Lung (tissue), 12 donors: ENCODE measurements around the gene FEM1B. TPM values are rescaled to one million over a fixed set of nuclear protein-coding genes. Genes with fewer than 3 reads are reported as not detected.

Experiments
- ATAC-seq: fragments of 200-7000 bp; cut with Tn5 transposase; one replicate; pipeline ENCODE4 v1.9.1; 2020; ENCODE audit warnings: moderate number of reproducible peaks; ENCODE audit not compliant: insufficient read depth, low FRiP score
- DNase-seq, 3 donors: peaks; one replicate each; pipeline ENCODE4 v3.0.0-alpha.2; 2013 to 2017
- H3K27ac ChIP-seq, 2 donors: one replicate each; pipeline ENCODE4 v1.5.1; 2013; ENCODE audit warnings: mild to moderate bottlenecking in 2 of 2, moderate library complexity in 2 of 2, control low read depth in 1 of 2, inconsistent platforms in 1 of 2, low read depth in 1 of 2, low read length in 1 of 2
- H3K27me3 ChIP-seq, 3 donors: one replicate each; pipeline ENCODE4 v1.5.1; 2013; ENCODE audit warnings: low read length in 2 of 3; ENCODE audit not compliant: control insufficient read depth in 3 of 3, insufficient read depth in 3 of 3
- H3K36me3 ChIP-seq, 4 donors: one replicate each; pipeline ENCODE4 v1.5.1; 2013; ENCODE audit warnings: low read length in 4 of 4, mild to moderate bottlenecking in 1 of 4, moderate library complexity in 1 of 4; ENCODE audit not compliant: control insufficient read depth in 4 of 4, insufficient read depth in 4 of 4
- H3K4me1 ChIP-seq, 5 donors: one replicate each; pipeline ENCODE4 v1.5.1; 2013; ENCODE audit warnings: low read length in 5 of 5, mild to moderate bottlenecking in 2 of 5, moderate library complexity in 1 of 5; ENCODE audit not compliant: control insufficient read depth in 5 of 5, insufficient read depth in 5 of 5
- H3K4me3 ChIP-seq: one replicate; pipeline ENCODE4 v1.5.1; 2013; ENCODE audit warnings: mild to moderate bottlenecking, control low read depth, moderate library complexity
- H3K9ac ChIP-seq, 2 donors: one replicate each; pipeline ENCODE4 v1.5.1; 2013; ENCODE audit warnings: low read length in 2 of 2, control low read depth in 1 of 2; ENCODE audit not compliant: insufficient read depth in 1 of 2
- H3K9me3 ChIP-seq, 4 donors: one replicate each; pipeline ENCODE4 v1.5.1; 2013; ENCODE audit warnings: low read length in 3 of 4, mild to moderate bottlenecking in 1 of 4, moderate library complexity in 1 of 4; ENCODE audit not compliant: control insufficient read depth in 4 of 4, insufficient read depth in 3 of 4
- CTCF ChIP-seq: IDR thresholded peaks from 2 replicates; pipeline ENCODE4 v1.5.1; 2012; ENCODE audit warnings: mild to moderate bottlenecking; ENCODE audit errors: control extremely low read depth, extremely low read depth
- WGBS, 2 donors: extraction: QIAGEN DNeasy Blood & Tissue Kit; methylation state at CpG; one replicate each; pipeline ENCODE4 v1.1.7; 2013; 5-methylcytosine and 5-hydroxymethylcytosine counted together
- polyA plus RNA-seq, 2 donors: library from polyadenylated mRNA; stranded (reverse); fragments of 200-250 nt; gene quantifications; one replicate each; pipeline ENCODE4 v1.2.1, GENCODE V29; 2013
- total RNA-seq, 2 donors: library from RNA; depleted of rRNA in 1 of 2; stranded (reverse); fragments of >200 nt in 1 of 2; gene quantifications; one replicate each; pipeline ENCODE4 v1.2.1, GENCODE V29; 2014 to 2021
- donor health status: control.
- donor health status: control.
- donor health status: Bipolar disorder and iron deficiency.
- donor health status: healthy.
- donor health status: DM: yes; HTN: yes; CAD: no.

FEM1B gene
- total and polyA plus RNA-seq, 4 donors: 8.1 to 57.7 (median 30.5) TPM

- Histone ChIP-seq H3K27ac (no peak overlapping the region), H3K9me3 (no peaks in the 10 kb centered on the region), H3K9ac (no peak overlapping the region), H3K4me3 (no peak overlapping the region), H3K27me3 (no peaks in the 10 kb centered on the region), H3K4me1 (peaks cover 0 to 18% (median 4%) of the 10 kb centered on the region in 5 donors), H3K36me3 (peaks cover 0 to 15% (median 7%) of the 10 kb centered on the region in 4 donors)
- 60 to 63% methylated on average over 4 of the region's 4 CpGs for WGBS, 2 donors
- ATAC-seq: no peak
- DNase-seq: no peak
- no peak for TF ChIP-seq CTCF
Observed at GRCh38 chr15:68295014-68295805, 17.7 kb downstream of the FEM1B start.

- DNase-seq: no peak
- H3K27ac ChIP-seq: no peak overlapping the region
- 90 to 92% methylated on average over 3 of the region's 3 CpGs for WGBS, 2 donors
- peaks cover 0 to 18% (median 2%) of the 10 kb centered on the region in 5 donors for H3K4me1 ChIP-seq
- H3K9ac ChIP-seq: no peak overlapping the region
- peaks cover 0 to 7% (median 3%) of the 10 kb centered on the region in 4 donors for H3K36me3 ChIP-seq
- H3K4me3 ChIP-seq: no peak overlapping the region
- TF ChIP-seq CTCF: no peak
- H3K27me3 ChIP-seq: no peaks in the 10 kb centered on the region
- peaks cover 0 to 2% (median 0%) of the 10 kb centered on the region in 4 donors for H3K9me3 ChIP-seq
- no peak for ATAC-seq
Observed at GRCh38 chr15:68298336-68298735, 20.8 kb downstream of the FEM1B start.

DNA sequence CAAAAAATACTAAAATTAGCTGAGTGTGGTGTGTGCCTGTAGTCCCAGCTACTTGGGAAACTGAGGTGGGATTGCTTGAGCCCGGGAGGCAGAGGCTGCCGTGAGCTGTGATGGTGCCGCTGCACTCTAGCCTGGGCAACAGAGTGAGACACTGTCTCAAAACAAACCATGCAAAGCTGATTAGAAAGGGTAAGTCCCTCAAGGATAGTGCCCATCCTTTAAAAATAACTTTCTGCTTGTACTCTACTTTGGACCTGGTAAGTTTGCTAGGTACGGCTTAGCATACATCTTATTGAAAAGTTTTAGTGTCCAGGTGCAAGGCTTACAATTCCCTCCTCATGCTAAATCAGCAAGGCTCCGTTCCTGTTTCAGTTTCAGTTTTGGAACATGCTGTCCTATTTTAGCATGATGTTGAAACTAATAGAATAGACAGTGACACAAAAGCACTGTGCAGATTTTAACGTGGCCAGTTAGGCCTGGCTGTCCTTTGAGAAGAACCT is 21.4 kb downstream of the FEM1B start:
- WGBS, 2 donors: 22 to 28% methylated on average over 6 of the region's 6 CpGs
- Histone ChIP-seq H3K4me1 (peaks cover 0 to 18% (median 0%) of the 10 kb centered on the region in 5 donors), H3K36me3 (peaks cover 0 to 6% (median 2%) of the 10 kb centered on the region in 4 donors), H3K27ac (peak overlapping the region in 1 of 2 donors; percentile 11), H3K4me3 (no peak overlapping the region), H3K27me3 (no peaks in the 10 kb centered on the region), H3K9me3 (peaks cover 0 to 2% (median 0%) of the 10 kb centered on the region in 4 donors), H3K9ac (no peak overlapping the region)
- TF ChIP-seq CTCF: no peak
- ATAC-seq (no peak), DNase-seq (peak in 1 of 3 donors; percentile 41)
